Fibroblast of villous mesenchyme (primary cell): Measurements from ENCODE around the gene CAMTA2. TPM values are rescaled to one million over a fixed set of nuclear protein-coding genes. Genes with fewer than 3 reads are reported as not detected.

ENCODE experiments used
- DNase-seq: peaks from one replicate; pipeline ENCODE4 v3.0.0-alpha.2; 2010; ENCODE audit warnings: low read depth
- H3K4me3 ChIP-seq: 2 replicates; pipeline ENCODE4 v1.5.1; 2011; ENCODE audit warnings: low read depth, mild to moderate bottlenecking, low read length
- CTCF ChIP-seq: IDR thresholded peaks from 2 replicates; pipeline ENCODE4 v1.5.1; 2012; ENCODE audit warnings: low read depth, mild to moderate bottlenecking, low read length; ENCODE audit not compliant: insufficient read depth
- total RNA-seq: library from RNA; depleted of rRNA; stranded (reverse); fragments of >200 nt; gene quantifications from 2 replicates; pipeline ENCODE4 v1.2.3, GENCODE V29; 2012

The CAMTA2 gene
- total RNA-seq, 1 donor = 15.1 TPM

GRCh38 chr17:5022171-5022711 is 34.8 kb upstream of the CAMTA2 start:
- TF ChIP-seq CTCF = no peak
- no peak for DNase-seq
- no peak overlapping the region for H3K4me3 ChIP-seq

GRCh38 chr17:5020502-5021023 is 33.1 kb upstream of the CAMTA2 start:
- DNase-seq = no peak
- TF ChIP-seq CTCF = no peak
- no peak overlapping the region for H3K4me3 ChIP-seq

- TF ChIP-seq CTCF = peak; percentile 17
- H3K4me3 ChIP-seq = no peak overlapping the region
- no peak for DNase-seq
These were observed 32.0 kb upstream of the CAMTA2 start for GRCh38 chr17:5019475-5019956.

GRCh38 chr17:5014357-5014756 is 26.9 kb upstream of the CAMTA2 start:
- no peak for TF ChIP-seq CTCF

GRCh38 chr17:5011928-5012327 is 24.5 kb upstream of the CAMTA2 start:
- DNase-seq = no peak
- no peak for TF ChIP-seq CTCF
- no peak overlapping the region for H3K4me3 ChIP-seq

More at GRCh38 chr17:5014357-5014756, 26.9 kb upstream of the CAMTA2 start:
- no peak overlapping the region for H3K4me3 ChIP-seq
- DNase-seq = no peak

GRCh38 chr17:5003214-5003867 is 15.9 kb upstream of the CAMTA2 start:
- TF ChIP-seq CTCF = no peak
- H3K4me3 ChIP-seq = no peak overlapping the region
- no peak for DNase-seq
